ENCODE data around the gene RASSF5. TPM values are rescaled to one million over a fixed set of nuclear protein-coding genes. Genes with fewer than 3 reads are reported as not detected.

Gene RASSF5
- total RNA-seq, 4 donors from 2014 or later: 6.6 to 23.0 (median 10.5) TPM

DNA sequence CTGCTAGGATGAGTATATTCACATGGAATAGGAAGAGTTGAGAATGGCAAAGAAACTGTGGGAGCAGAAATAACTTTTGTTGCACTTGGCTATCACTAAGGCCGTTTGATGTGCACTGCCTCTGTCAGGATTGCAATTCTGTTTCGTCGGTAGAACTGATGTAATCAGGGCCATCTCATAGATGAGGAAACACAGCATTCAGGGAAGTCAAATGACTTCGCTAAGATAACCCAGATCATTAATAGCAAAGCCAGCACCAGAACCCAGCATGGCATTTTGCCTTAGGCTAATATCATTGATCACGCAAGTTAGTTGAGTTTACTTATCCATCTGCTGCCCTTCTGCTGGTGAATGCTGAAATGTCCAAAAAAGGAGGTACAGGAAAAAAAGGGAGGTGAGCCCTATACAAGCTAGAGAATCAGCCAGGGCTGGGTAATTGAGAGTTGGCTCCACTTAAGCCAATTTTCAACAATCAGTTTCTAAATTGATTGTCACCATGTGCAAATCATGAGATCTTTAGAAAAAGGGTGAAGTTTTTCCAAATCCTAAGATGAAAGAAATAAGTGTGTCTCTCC, 7.6 kb downstream of the RASSF5 start:
- H3K9me3 ChIP-seq: no peaks in the 10 kb centered on the region
- no peak for DNase-seq (ENCODE audit: extremely low spot score)
- peak overlapping the region in 1 of 4 donors; percentile 48 for H3K27ac ChIP-seq (replicated peaks in 1 of 4)
- H3K4me1 ChIP-seq: peaks cover 14 to 22% (median 17%) of the 10 kb centered on the region in 4 donors
- intact Hi-C loops (cut with DNase I): no loop called here
- 80% methylated on average over 5 of the region's 5 CpGs for WGBS
- H3K4me3 ChIP-seq: no peak overlapping the region
- H3K36me3 ChIP-seq: no peaks in the 10 kb centered on the region
- H3K27me3 ChIP-seq: no peaks in the 10 kb centered on the region
- TF ChIP-seq EP300 (IDR thresholded peaks at IDR 0.05): no peak
- TF ChIP-seq POLR2AphosphoS5 (IDR thresholded peaks at IDR 0.05): peak in 1 of 2 donors; percentile 12
- no peak for TF ChIP-seq POLR2A (IDR thresholded peaks at IDR 0.05; ENCODE audit: low read depth)
- TF ChIP-seq, protein P1, sequence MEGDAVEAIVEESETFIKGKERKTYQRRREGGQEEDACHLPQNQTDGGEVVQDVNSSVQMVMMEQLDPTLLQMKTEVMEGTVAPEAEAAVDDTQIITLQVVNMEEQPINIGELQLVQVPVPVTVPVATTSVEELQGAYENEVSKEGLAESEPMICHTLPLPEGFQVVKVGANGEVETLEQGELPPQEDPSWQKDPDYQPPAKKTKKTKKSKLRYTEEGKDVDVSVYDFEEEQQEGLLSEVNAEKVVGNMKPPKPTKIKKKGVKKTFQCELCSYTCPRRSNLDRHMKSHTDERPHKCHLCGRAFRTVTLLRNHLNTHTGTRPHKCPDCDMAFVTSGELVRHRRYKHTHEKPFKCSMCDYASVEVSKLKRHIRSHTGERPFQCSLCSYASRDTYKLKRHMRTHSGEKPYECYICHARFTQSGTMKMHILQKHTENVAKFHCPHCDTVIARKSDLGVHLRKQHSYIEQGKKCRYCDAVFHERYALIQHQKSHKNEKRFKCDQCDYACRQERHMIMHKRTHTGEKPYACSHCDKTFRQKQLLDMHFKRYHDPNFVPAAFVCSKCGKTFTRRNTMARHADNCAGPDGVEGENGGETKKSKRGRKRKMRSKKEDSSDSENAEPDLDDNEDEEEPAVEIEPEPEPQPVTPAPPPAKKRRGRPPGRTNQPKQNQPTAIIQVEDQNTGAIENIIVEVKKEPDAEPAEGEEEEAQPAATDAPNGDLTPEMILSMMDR (IDR thresholded peaks at IDR 0.05): no peak

DNA sequence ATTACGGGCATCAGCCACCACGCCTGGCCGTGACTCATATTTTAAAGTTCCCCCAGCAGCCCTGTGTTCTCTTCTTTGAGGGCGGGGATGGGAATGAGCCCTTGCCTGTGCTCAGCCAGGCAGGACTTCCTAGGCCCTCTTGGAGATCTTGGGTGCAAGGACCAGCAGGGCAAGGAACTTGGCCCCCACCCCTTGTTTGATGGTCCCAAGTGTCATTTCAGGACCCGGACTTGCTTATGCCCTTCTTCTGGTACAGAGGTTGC, 9.3 kb downstream of the RASSF5 start:
- 83% methylated on average over 5 of the region's 5 CpGs for WGBS
- no peak overlapping the region for H3K4me3 ChIP-seq

DNA sequence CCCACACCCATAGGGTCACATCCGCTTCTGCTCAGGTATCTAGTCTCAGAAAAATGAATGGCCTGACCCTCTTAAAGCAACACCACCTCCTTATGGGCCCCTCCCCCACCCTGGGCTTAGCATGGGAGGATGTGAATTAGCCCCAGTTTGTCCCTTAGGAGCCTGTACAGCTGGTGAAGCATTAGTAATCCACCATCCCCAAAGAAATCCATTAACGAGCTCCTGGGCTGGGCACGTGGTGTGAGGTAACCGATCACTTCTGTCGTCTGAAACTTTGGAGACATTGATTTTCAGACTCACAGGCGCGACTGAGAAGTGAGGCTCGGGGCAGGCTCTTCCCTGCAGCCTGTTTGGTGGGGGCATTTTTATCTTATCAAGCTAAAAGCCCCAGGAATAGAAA, 10.5 kb downstream of the RASSF5 start:
- intact Hi-C loops (cut with DNase I): no loop called here
- H3K4me3 ChIP-seq: no peak overlapping the region
- WGBS: 93% methylated on average over 8 of the region's 8 CpGs
- no peak for DNase-seq (ENCODE audit: extremely low spot score)
- H3K9me3 ChIP-seq: no peaks in the 10 kb centered on the region
- TF ChIP-seq, protein P1 (IDR thresholded peaks at IDR 0.05): no peak
- TF ChIP-seq POLR2AphosphoS5 (IDR thresholded peaks at IDR 0.05) (no peak), EP300 (IDR thresholded peaks at IDR 0.05) (no peak), POLR2A (IDR thresholded peaks at IDR 0.05; ENCODE audit: low read depth) (no peak)
- no peak overlapping the region for H3K27ac ChIP-seq (replicated peaks in 1 of 4)
- H3K36me3 ChIP-seq: no peaks in the 10 kb centered on the region
- peaks cover 12 to 19% (median 16%) of the 10 kb centered on the region in 4 donors for H3K4me1 ChIP-seq
- H3K27me3 ChIP-seq: no peaks in the 10 kb centered on the region

More for the DNA sequence above, 9.3 kb downstream of the RASSF5 start:
- Histone ChIP-seq H3K27me3 (no peaks in the 10 kb centered on the region), H3K27ac (replicated peaks in 1 of 4) (no peak overlapping the region), H3K36me3 (no peaks in the 10 kb centered on the region), H3K9me3 (no peaks in the 10 kb centered on the region), H3K4me1 (peaks cover 14 to 22% (median 17%) of the 10 kb centered on the region in 4 donors)
- no peak for TF ChIP-seq POLR2A (IDR thresholded peaks at IDR 0.05; ENCODE audit: low read depth)
- no peak for TF ChIP-seq POLR2AphosphoS5 (IDR thresholded peaks at IDR 0.05)
- TF ChIP-seq, protein P1 (IDR thresholded peaks at IDR 0.05): no peak
- no peak for TF ChIP-seq EP300 (IDR thresholded peaks at IDR 0.05)
- DNase-seq (ENCODE audit: extremely low spot score): no peak
- intact Hi-C loops (cut with DNase I): no loop called here

DNA sequence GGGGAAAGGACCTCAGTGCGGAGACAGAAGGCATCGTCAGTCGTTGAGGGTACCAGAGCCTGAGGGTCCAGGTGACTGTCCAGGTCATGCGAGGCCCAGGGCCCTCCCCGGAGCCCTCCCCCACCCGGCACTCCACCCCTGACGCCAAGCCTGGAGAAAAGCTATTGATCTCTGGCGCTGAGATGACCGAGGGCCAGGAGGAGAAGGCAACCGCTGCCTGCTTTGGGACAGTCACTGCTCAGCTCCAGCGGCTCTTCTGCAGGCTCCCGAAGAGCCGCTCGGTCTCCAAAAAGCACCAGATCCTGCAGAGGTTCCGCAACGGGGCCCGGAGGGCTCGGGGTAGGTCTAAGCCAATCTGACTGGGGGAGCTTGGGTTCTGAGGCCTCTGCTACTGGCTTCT, 10.9 kb downstream of the RASSF5 start:
- TF ChIP-seq POLR2AphosphoS5 (IDR thresholded peaks at IDR 0.05) (no peak), POLR2A (IDR thresholded peaks at IDR 0.05; ENCODE audit: low read depth) (no peak), EP300 (IDR thresholded peaks at IDR 0.05) (no peak)
- TF ChIP-seq, protein P1 (IDR thresholded peaks at IDR 0.05): no peak
- intact Hi-C loops (cut with DNase I): no loop called here
- 89% methylated on average over 15 of the region's 18 CpGs for WGBS
- no peak overlapping the region for H3K27ac ChIP-seq (replicated peaks in 1 of 4)
- no peak for DNase-seq (ENCODE audit: extremely low spot score)
- no peak overlapping the region for H3K4me3 ChIP-seq
- peaks cover 8 to 16% (median 12%) of the 10 kb centered on the region in 4 donors for H3K4me1 ChIP-seq
- H3K9me3 ChIP-seq: no peaks in the 10 kb centered on the region
- H3K36me3 ChIP-seq: no peaks in the 10 kb centered on the region
- H3K27me3 ChIP-seq: no peaks in the 10 kb centered on the region

DNA sequence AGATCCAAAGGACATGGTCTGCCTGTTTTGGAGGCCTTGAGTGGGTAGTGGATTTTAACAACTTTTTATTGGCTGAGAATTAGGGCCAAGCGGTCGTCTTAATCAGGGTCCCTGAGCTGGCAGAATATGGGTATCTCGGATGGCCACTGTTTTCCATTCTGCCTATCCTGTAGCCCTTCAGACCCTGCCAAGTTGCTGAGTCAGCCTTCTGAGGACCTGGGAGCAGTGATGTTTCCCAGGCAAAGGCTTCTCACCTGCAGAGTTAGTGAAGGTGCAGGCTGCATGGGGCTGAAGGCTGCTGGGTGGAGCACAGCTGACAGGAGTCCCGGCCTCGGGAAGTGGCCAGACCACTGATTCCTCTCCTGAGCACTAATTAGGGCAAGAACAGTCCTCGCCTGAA, 11.4 kb downstream of the RASSF5 start:
- H3K36me3 ChIP-seq: no peaks in the 10 kb centered on the region
- H3K4me1 ChIP-seq: peaks cover 4 to 10% (median 7%) of the 10 kb centered on the region in 4 donors
- no peaks in the 10 kb centered on the region for H3K9me3 ChIP-seq
- TF ChIP-seq, protein P1 (IDR thresholded peaks at IDR 0.05): no peak
- TF ChIP-seq POLR2AphosphoS5 (IDR thresholded peaks at IDR 0.05) (no peak), EP300 (IDR thresholded peaks at IDR 0.05) (no peak), POLR2A (IDR thresholded peaks at IDR 0.05; ENCODE audit: low read depth) (no peak)
- H3K4me3 ChIP-seq: no peak overlapping the region
- H3K27ac ChIP-seq (replicated peaks in 1 of 4): no peak overlapping the region
- H3K27me3 ChIP-seq: no peaks in the 10 kb centered on the region
- intact Hi-C loops (cut with DNase I): no loop called here
- WGBS: 90% methylated on average over 6 of the region's 6 CpGs
- no peak for DNase-seq (ENCODE audit: extremely low spot score)
